Cardiac fibroblast (primary cell): ENCODE measurements around the gene NNAT.
"Not testable (repeated sequence)": the region's sequence is repeated elsewhere in the genome, so short reads cannot be mapped to it uniquely, and the experiment has no call there.

ENCODE experiments used
- DNase-seq, 2 donors: peaks; one replicate each; pipeline versions ENCODE4 v3.0.0 to v3.0.0-alpha.2; 2010; ENCODE audit warnings: low read depth in 2 of 2
- H3K4me3 ChIP-seq, 2 donors: replicated peaks in 1 of 2; 1 replicate in 1 of 2; 2 replicates in 1 of 2; pipeline ENCODE4 v1.5.1; 2011; ENCODE audit warnings: low read depth in 2 of 2, low read length in 2 of 2, mild to moderate bottlenecking in 2 of 2, moderate library complexity in 1 of 2
- CTCF ChIP-seq: IDR thresholded peaks from one replicate; pipeline ENCODE4 v1.5.1; 2011; ENCODE audit warnings: low read depth, mild to moderate bottlenecking, low read length, inconsistent platforms

Gene NNAT

GRCh38 chr20:37541326-37541725 is 20.3 kb downstream of the NNAT start:
- DNase-seq, result no peak
- TF ChIP-seq CTCF, result no peak

GRCh38 chr20:37542281-37542680 is 21.2 kb downstream of the NNAT start:
- TF ChIP-seq CTCF, result no peak
- no peak for DNase-seq
- H3K4me3 ChIP-seq, result no peak overlapping the region

More at GRCh38 chr20:37541326-37541725, 20.3 kb downstream of the NNAT start:
- no peak overlapping the region for H3K4me3 ChIP-seq

GRCh38 chr20:37543828-37544227 is 22.8 kb downstream of the NNAT start:
- DNase-seq, result peak; percentile 59 to 66
- TF ChIP-seq CTCF, result peak; percentile 50
- no peak overlapping the region for H3K4me3 ChIP-seq

GRCh38 chr20:37544386-37544785 is 23.3 kb downstream of the NNAT start:
- H3K4me3 ChIP-seq, result no peak overlapping the region
- TF ChIP-seq CTCF, result no peak
- DNase-seq, result no peak

- no peak for DNase-seq
- H3K4me3 ChIP-seq, result no peak overlapping the region
- no peak for TF ChIP-seq CTCF
These were observed 24.5 kb downstream of the NNAT start for GRCh38 chr20:37545516-37545915.

GRCh38 chr20:37547912-37548311 is 26.9 kb downstream of the NNAT start:
- H3K4me3 ChIP-seq, result no peak overlapping the region
- DNase-seq, result no peak
- TF ChIP-seq CTCF, result no peak

GRCh38 chr20:37550101-37550920 is 29.3 kb downstream of the NNAT start:
- DNase-seq, H3K4me3 ChIP-seq: not testable (repeated sequence)

GRCh38 chr20:37551660-37552059 is 30.6 kb downstream of the NNAT start:
- DNase-seq, H3K4me3 ChIP-seq: not testable (repeated sequence)
